ENCODE measurements around the gene USPL1. TPM values are rescaled to one million over a fixed set of nuclear protein-coding genes. Genes with fewer than 3 reads are reported as not detected.

USPL1 gene
- total RNA-seq, 1 experiment from 2014 or later: 11.8 TPM

- TF ChIP-seq, protein P1, sequence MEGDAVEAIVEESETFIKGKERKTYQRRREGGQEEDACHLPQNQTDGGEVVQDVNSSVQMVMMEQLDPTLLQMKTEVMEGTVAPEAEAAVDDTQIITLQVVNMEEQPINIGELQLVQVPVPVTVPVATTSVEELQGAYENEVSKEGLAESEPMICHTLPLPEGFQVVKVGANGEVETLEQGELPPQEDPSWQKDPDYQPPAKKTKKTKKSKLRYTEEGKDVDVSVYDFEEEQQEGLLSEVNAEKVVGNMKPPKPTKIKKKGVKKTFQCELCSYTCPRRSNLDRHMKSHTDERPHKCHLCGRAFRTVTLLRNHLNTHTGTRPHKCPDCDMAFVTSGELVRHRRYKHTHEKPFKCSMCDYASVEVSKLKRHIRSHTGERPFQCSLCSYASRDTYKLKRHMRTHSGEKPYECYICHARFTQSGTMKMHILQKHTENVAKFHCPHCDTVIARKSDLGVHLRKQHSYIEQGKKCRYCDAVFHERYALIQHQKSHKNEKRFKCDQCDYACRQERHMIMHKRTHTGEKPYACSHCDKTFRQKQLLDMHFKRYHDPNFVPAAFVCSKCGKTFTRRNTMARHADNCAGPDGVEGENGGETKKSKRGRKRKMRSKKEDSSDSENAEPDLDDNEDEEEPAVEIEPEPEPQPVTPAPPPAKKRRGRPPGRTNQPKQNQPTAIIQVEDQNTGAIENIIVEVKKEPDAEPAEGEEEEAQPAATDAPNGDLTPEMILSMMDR (IDR thresholded peaks at IDR 0.05; ENCODE audit: unreplicated experiment): no peak
- intact Hi-C loops (cut with micrococcal nuclease): loop anchor here (10.0 kb wide), 1 partner anchor 404 kb away; no protein-coding TSS in a partner anchor
- Mint-ChIP-seq H3K4me3 (ENCODE audit: unreplicated experiment) (no peak overlapping the region), H3K27me3 (ENCODE audit: insufficient read depth, unreplicated experiment) (no peaks in the 10 kb centered on the region), H3K36me3 (ENCODE audit: insufficient read depth, unreplicated experiment) (no peaks in the 10 kb centered on the region), H3K9me3 (ENCODE audit: unreplicated experiment) (no peaks in the 10 kb centered on the region), H3K27ac (ENCODE audit: low read depth, unreplicated experiment) (peak overlapping the region; percentile 86), H3K4me1 (ENCODE audit: insufficient read depth, unreplicated experiment) (peaks cover 5% of the 10 kb centered on the region)
- POLR2A ChIA-PET: interaction anchor here (0.6 to 1.1 kb wide), 2 partner anchors 420 to 761 kb away, joined by 3 read pairs; no protein-coding TSS in a partner anchor
- CTCF ChIA-PET: interaction anchor here (0.6 to 0.7 kb wide), 2 partner anchors 33 to 390 kb away, joined by 3 to 4 read pairs; no protein-coding TSS in a partner anchor
- no TSS peak for BruUV-seq (replicated peaks)
- DNase-seq (ENCODE audit: unreplicated experiment): no peak
These were observed 7.4 kb upstream of the USPL1 start for GRCh38 chr13:30610311-30610710.

DNA sequence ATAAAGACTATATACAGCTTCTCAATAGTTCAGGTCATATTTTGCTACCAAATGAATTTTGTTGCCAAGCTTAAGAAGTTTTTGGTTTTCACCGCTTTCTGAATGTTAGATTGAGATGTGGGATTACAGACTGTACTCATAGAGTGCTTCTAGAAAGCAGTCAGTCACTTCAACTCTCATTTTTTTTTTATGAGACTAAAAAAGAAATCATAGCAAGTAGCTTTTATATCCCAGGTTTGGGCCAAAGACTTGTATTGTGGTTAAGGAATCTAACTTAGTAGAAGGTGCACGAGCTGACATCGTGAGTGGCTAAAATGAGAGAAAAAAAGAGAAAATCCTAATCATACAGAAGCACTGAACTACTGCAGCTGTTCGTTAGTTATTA lies 2.2 kb upstream of the USPL1 start:
- H3K27me3 Mint-ChIP-seq (ENCODE audit: insufficient read depth, unreplicated experiment): no peaks in the 10 kb centered on the region
- TF ChIP-seq, protein P1 (IDR thresholded peaks at IDR 0.05; ENCODE audit: unreplicated experiment): no peak
- BruUV-seq (replicated peaks): no TSS peak
- no peak for DNase-seq (ENCODE audit: unreplicated experiment)
- peaks cover 16% of the 10 kb centered on the region for H3K4me1 Mint-ChIP-seq (ENCODE audit: insufficient read depth, unreplicated experiment)
- no peak overlapping the region for H3K27ac Mint-ChIP-seq (ENCODE audit: low read depth, unreplicated experiment)
- intact Hi-C loops (cut with micrococcal nuclease): loop anchor here (5.0 to 10.0 kb wide), 2 partner anchors 127 to 399 kb away; no protein-coding TSS in a partner anchor
- ChIA-PET CTCF (interaction anchor here (0.6 to 2.2 kb wide), 4 partner anchors 153 to 303 kb away, joined by 3 to 10 read pairs (median 4); no protein-coding TSS in a partner anchor), POLR2A (interaction anchor here (0.6 to 4.3 kb wide), 27 partner anchors 9 to 766 kb away, joined by 3 to 81 read pairs (median 16); partner anchors contain the start of genes HMGB1, KATNAL1, UBE2L5 and UBL3)
- H3K4me3 Mint-ChIP-seq (ENCODE audit: unreplicated experiment): no peak overlapping the region
- H3K9me3 Mint-ChIP-seq (ENCODE audit: unreplicated experiment): no peaks in the 10 kb centered on the region
- H3K36me3 Mint-ChIP-seq (ENCODE audit: insufficient read depth, unreplicated experiment): no peaks in the 10 kb centered on the region

- Mint-ChIP-seq H3K9me3 (ENCODE audit: unreplicated experiment) (no peaks in the 10 kb centered on the region), H3K36me3 (ENCODE audit: insufficient read depth, unreplicated experiment) (peaks cover 2% of the 10 kb centered on the region), H3K27me3 (ENCODE audit: insufficient read depth, unreplicated experiment) (no peaks in the 10 kb centered on the region), H3K27ac (ENCODE audit: low read depth, unreplicated experiment) (no peak overlapping the region), H3K4me1 (ENCODE audit: insufficient read depth, unreplicated experiment) (peaks cover 17% of the 10 kb centered on the region), H3K4me3 (ENCODE audit: unreplicated experiment) (no peak overlapping the region)
- ChIA-PET POLR2A (interaction anchor here (0.6 to 4.3 kb wide), 42 partner anchors 10 to 766 kb away, joined by 3 to 81 read pairs (median 6); partner anchors contain the start of genes HMGB1, KATNAL1, UBE2L5 and UBL3), CTCF (interaction anchor here (0.6 to 2.2 kb wide), 6 partner anchors 153 to 484 kb away, joined by 3 to 10 read pairs (median 4); no protein-coding TSS in a partner anchor)
- BruUV-seq (replicated peaks): no TSS peak
- DNase-seq (ENCODE audit: unreplicated experiment): peak; percentile 43
- TF ChIP-seq, protein P1 (IDR thresholded peaks at IDR 0.05; ENCODE audit: unreplicated experiment): no peak
- intact Hi-C loops (cut with micrococcal nuclease): loop anchor here (2.0 to 10.0 kb wide), 6 partner anchors 126 to 429 kb away; no protein-coding TSS in a partner anchor
These were observed 1.7 kb upstream of the USPL1 start for GRCh38 chr13:30615866-30616541.

GRCh38 chr13:30616927-30617314 lies 799 bp upstream of the USPL1 start:
- intact Hi-C loops (cut with micrococcal nuclease): loop anchor here (1.0 to 10.0 kb wide), 8 partner anchors 40 to 428 kb away; partner anchors contain the start of gene HMGB1
- TF ChIP-seq, protein P1 (IDR thresholded peaks at IDR 0.05; ENCODE audit: unreplicated experiment): no peak
- ChIA-PET POLR2A (interaction anchor here (0.6 to 4.3 kb wide), 58 partner anchors 11 to 770 kb away, joined by 3 to 81 read pairs (median 6); partner anchors contain the start of genes HMGB1, KATNAL1, UBE2L5 and UBL3), CTCF (interaction anchor here (0.6 to 2.2 kb wide), 3 partner anchors 46 to 366 kb away, joined by 3 to 10 read pairs (median 3); no protein-coding TSS in a partner anchor)
- Mint-ChIP-seq H3K36me3 (ENCODE audit: insufficient read depth, unreplicated experiment) (peaks cover 7% of the 10 kb centered on the region), H3K27ac (ENCODE audit: low read depth, unreplicated experiment) (no peak overlapping the region), H3K4me1 (ENCODE audit: insufficient read depth, unreplicated experiment) (peaks cover 20% of the 10 kb centered on the region), H3K27me3 (ENCODE audit: insufficient read depth, unreplicated experiment) (no peaks in the 10 kb centered on the region), H3K9me3 (ENCODE audit: unreplicated experiment) (no peaks in the 10 kb centered on the region), H3K4me3 (ENCODE audit: unreplicated experiment) (no peak overlapping the region)
- DNase-seq (ENCODE audit: unreplicated experiment): peak; percentile 84
- no TSS peak for BruUV-seq (replicated peaks)

All from MCF 10A (cell line).